ENCODE measurements around the gene PPP4R3A. TPM values are rescaled to one million over a fixed set of nuclear protein-coding genes. Genes with fewer than 3 reads are reported as not detected.

PPP4R3A gene
- total RNA-seq, 1 donor from 2014 or later: 83.2 TPM

Other genes with a start within 250 kb of the PPP4R3A start
- 31.1 and 50.0 TPM in 2 replicates for gene CCDC88C, start 92.5 kb downstream of the PPP4R3A start, total RNA-seq
- gene CATSPERB, start 221.8 kb upstream of the PPP4R3A start, total RNA-seq: 0.33 and 0.68 TPM in 2 replicates

Data from dermis blood vessel endothelial cell (primary cell).